Measurements from ENCODE around the gene NR2F1-AS1. TPM values are rescaled to one million over a fixed set of nuclear protein-coding genes. Genes with fewer than 3 reads are reported as not detected.

The NR2F1-AS1 gene
- total and polyA plus RNA-seq, 2 donors (not counting 1 experiment from before 2014, with no cell fraction given) = not detected

- peaks cover 0 to 92% (median 78%) of the 10 kb centered on the region in 4 experiments for H3K27me3 ChIP-seq (replicated peaks in 1 of 4; ENCODE audit: control extremely low read depth in 1 of 4, control insufficient read depth in 3 of 4, insufficient read depth in 4 of 4, low read length in 3 of 4)
- no peak overlapping the region for H3K27ac Mint-ChIP-seq
- no peaks in the 10 kb centered on the region for H3K36me3 ChIP-seq (replicated peaks in 1 of 2; ENCODE audit: control extremely low read depth in 1 of 2, control insufficient read depth in 1 of 2, extremely low read depth in 1 of 2, insufficient read depth in 2 of 2, low read length in 1 of 2)
- H3K79me2 ChIP-seq (ENCODE audit: control insufficient read depth, insufficient read depth, low read length) = no peaks in the 10 kb centered on the region
- ChIA-PET POLR2A (no interaction called here), CTCF (interaction anchor here (1.3 kb wide), 1 partner anchor 9 kb away, joined by 4 read pairs; the partner anchor contains the start of gene NR2F1)
- no peak overlapping the region for H2AFZ ChIP-seq (ENCODE audit: insufficient read depth, low read depth, low read length, poor library complexity, severe bottlenecking)
- H3K27ac ChIP-seq (ENCODE audit: low read length in 2 of 2) = no peak overlapping the region
- peaks cover 4% of the 10 kb centered on the region for H3K9me3 Mint-ChIP-seq (ENCODE audit: insufficient read depth)
- H3K4me1 ChIP-seq (ENCODE audit: control insufficient read depth in 2 of 2, insufficient read depth in 2 of 2, low read length in 2 of 2) = peaks cover 19 to 29% of the 10 kb centered on the region in 2 donors
- TF ChIP-seq EZH2 (IDR thresholded peaks at IDR 0.05; ENCODE audit: borderline replicate concordance, insufficient read depth, low read depth, low read length, poor library complexity, severe bottlenecking) = no peak
- H4K20me1 ChIP-seq (ENCODE audit: control insufficient read depth, insufficient read depth, low read length, poor library complexity, severe bottlenecking) = no peaks in the 10 kb centered on the region
- H3K9ac ChIP-seq (ENCODE audit: low read length) = no peak overlapping the region
- peaks cover 0 to 43% (median 23%) of the 10 kb centered on the region in 3 donors for H3K9me3 ChIP-seq (ENCODE audit: control extremely low read depth in 1 of 3, control insufficient read depth in 2 of 3, insufficient read depth in 1 of 3, low read length in 2 of 3)
- H3K4me2 ChIP-seq (replicated peaks; ENCODE audit: low read depth, low read length, poor library complexity, severe bottlenecking) = no peak overlapping the region
- 56% methylated on average over 3 of the region's 4 CpGs for WGBS (ENCODE audit: insufficient coverage)
- H3K27me3 Mint-ChIP-seq = peaks cover 87% of the 10 kb centered on the region
- intact Hi-C loops (cut with micrococcal nuclease) = no loop called here
- ATAC-seq (ENCODE audit: low read depth) (no peak), DNase-seq (no peak)
- no peak overlapping the region for H3K4me3 ChIP-seq (ENCODE audit: control extremely low read depth in 1 of 5, extremely low read depth in 1 of 5, insufficient read depth in 1 of 5, low read depth in 2 of 5, low read length in 4 of 5)
- peaks cover 17% of the 10 kb centered on the region for H3K4me1 Mint-ChIP-seq
- no peak overlapping the region for H3K4me3 Mint-ChIP-seq
Observed at GRCh38 chr5:93591323-93591945, 10.4 kb upstream of the NR2F1-AS1 start.

- Histone ChIP-seq H4K20me1 (ENCODE audit: control insufficient read depth, insufficient read depth, low read length, poor library complexity, severe bottlenecking) (no peaks in the 10 kb centered on the region), H3K36me3 (replicated peaks in 1 of 2; ENCODE audit: control extremely low read depth in 1 of 2, control insufficient read depth in 1 of 2, extremely low read depth in 1 of 2, insufficient read depth in 2 of 2, low read length in 1 of 2) (no peaks in the 10 kb centered on the region), H3K4me3 (ENCODE audit: control extremely low read depth in 1 of 5, extremely low read depth in 1 of 5, insufficient read depth in 1 of 5, low read depth in 2 of 5, low read length in 4 of 5) (no peak overlapping the region), H3K4me2 (replicated peaks; ENCODE audit: low read depth, low read length, poor library complexity, severe bottlenecking) (no peak overlapping the region), H3K9ac (ENCODE audit: low read length) (no peak overlapping the region), H3K79me2 (ENCODE audit: control insufficient read depth, insufficient read depth, low read length) (no peaks in the 10 kb centered on the region), H3K27me3 (replicated peaks in 1 of 4; ENCODE audit: control extremely low read depth in 1 of 4, control insufficient read depth in 3 of 4, insufficient read depth in 4 of 4, low read length in 3 of 4) (peaks cover 0 to 92% (median 80%) of the 10 kb centered on the region in 4 experiments), H3K27ac (ENCODE audit: low read length in 2 of 2) (no peak overlapping the region), H3K4me1 (ENCODE audit: control insufficient read depth in 2 of 2, insufficient read depth in 2 of 2, low read length in 2 of 2) (peaks cover 19 to 27% of the 10 kb centered on the region in 2 donors), H2AFZ (ENCODE audit: insufficient read depth, low read depth, low read length, poor library complexity, severe bottlenecking) (no peak overlapping the region), H3K9me3 (ENCODE audit: control extremely low read depth in 1 of 3, control insufficient read depth in 2 of 3, insufficient read depth in 1 of 3, low read length in 2 of 3) (peaks cover 0 to 39% (median 16%) of the 10 kb centered on the region in 3 donors)
- no peak for TF ChIP-seq EZH2 (IDR thresholded peaks at IDR 0.05; ENCODE audit: borderline replicate concordance, insufficient read depth, low read depth, low read length, poor library complexity, severe bottlenecking)
- TF ChIP-seq CTCF (IDR thresholded peaks at IDR 0.05) = no peak
- Mint-ChIP-seq H3K9me3 (ENCODE audit: insufficient read depth) (peaks cover 4% of the 10 kb centered on the region), H3K27ac (no peak overlapping the region), H3K4me1 (peaks cover 21% of the 10 kb centered on the region), H3K27me3 (peaks cover 86% of the 10 kb centered on the region), H3K4me3 (no peak overlapping the region)
- ChIA-PET CTCF (interaction anchor here (1.3 kb wide), 1 partner anchor 8 kb away, joined by 4 read pairs; the partner anchor contains the start of gene NR2F1), POLR2A (no interaction called here)
- ATAC-seq (ENCODE audit: low read depth) (no peak), DNase-seq (no peak)
- intact Hi-C loops (cut with micrococcal nuclease) = no loop called here
- WGBS (ENCODE audit: insufficient coverage) = 20% methylated on average over 1 of the region's 3 CpGs
Observed at GRCh38 chr5:93590493-93590892, 9.5 kb upstream of the NR2F1-AS1 start.
